Ovary (tissue), 3 donors: Measurements from ENCODE around the gene WDR93.

Experiments used
- CTCF ChIP-seq, 3 donors: fragments of 450-650 bp in 2 of 3; fragments of 200-600 bp in 1 of 3; IDR thresholded peaks; one replicate each; pipeline versions ENCODE4 v1.5.1 to v1.8.0; 2016 to 2022; ENCODE audit warnings: antibody characterized with exemption in 3 of 3, mild to moderate bottlenecking in 1 of 3
- POLR2A ChIP-seq: fragments of 450-650 bp; IDR thresholded peaks from one replicate; pipeline ENCODE4 v1.6.1; 2017; ENCODE audit warnings: antibody characterized with exemption, mild to moderate bottlenecking, moderate library complexity
- donor health status: DM: no; HTN: no; CAD: no.

GRCh38 chr15:89654301-89654761 lies 36.3 kb upstream of the WDR93 start:
- no peak for TF ChIP-seq CTCF (IDR thresholded peaks at IDR 0.05)
- TF ChIP-seq POLR2A, result no peak
